NCI-H146 treated with DMSO at 0.1 percent for 48 hours (cell line): ENCODE results near the gene MAP1S.
"Not testable (repeated sequence)": the region's sequence is repeated elsewhere in the genome, so short reads cannot be mapped to it uniquely, and the experiment has no call there.

Experiments used
- DNase-seq: peaks from one replicate; lab custom pipeline; 2025; ENCODE audit not compliant: unreplicated experiment; lab: John Stamatoyannopoulos, UW

Gene MAP1S

DNA sequence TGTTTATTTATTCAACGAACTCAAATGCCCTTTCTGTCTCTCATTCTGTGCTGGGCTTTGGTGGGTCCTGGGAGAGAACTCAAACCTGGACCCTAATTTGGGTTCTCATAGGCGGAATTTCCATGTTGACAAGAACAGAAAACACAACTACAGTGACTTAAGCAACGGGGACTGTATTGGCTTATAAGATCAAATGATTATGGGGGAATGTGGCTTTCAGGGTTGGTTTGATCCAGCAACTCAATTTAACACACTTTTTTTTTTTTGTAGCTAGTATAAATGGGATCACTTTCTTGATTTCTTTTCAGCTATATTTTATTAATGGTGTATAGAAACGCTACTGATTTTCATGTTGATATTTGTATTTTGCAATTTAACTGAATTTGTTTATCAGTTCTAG lies 41.9 kb downstream of the MAP1S start:
- no peak for DNase-seq

DNA sequence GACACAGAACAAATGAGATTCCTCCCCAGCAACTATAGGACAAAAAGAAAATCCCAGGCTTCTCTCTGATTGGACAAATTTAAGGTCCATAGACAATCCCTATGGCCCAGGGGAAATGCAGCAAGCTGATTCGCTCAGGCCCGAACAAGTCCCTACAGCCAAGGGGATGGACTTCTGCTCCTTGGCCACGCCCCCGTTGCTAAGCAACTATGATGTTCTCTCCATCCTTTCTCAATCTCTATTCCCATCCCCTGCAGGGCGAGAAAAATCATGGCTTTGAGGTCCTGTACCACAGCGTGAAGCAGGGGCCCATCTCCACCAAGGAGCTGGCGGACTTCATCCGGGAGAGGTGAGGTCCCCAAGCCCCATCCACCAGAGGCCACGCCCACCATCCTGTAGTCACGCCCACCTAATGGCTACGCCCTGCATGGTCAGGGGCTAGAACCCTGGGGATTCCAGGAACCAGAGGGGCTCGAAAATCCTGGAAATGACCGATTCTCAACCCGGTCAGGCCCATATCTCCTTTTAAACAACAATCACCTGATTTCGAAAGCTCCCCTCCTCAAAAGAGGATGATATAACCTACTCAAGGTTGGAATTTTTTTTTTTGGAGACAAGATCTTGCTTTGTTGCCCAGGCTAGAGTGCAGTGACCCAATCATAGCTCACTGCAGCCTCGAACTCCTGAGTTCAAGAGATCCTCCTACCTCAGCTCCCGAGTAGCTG lies 43.4 kb downstream of the MAP1S start:
- DNase-seq = peak; percentile 97

DNA sequence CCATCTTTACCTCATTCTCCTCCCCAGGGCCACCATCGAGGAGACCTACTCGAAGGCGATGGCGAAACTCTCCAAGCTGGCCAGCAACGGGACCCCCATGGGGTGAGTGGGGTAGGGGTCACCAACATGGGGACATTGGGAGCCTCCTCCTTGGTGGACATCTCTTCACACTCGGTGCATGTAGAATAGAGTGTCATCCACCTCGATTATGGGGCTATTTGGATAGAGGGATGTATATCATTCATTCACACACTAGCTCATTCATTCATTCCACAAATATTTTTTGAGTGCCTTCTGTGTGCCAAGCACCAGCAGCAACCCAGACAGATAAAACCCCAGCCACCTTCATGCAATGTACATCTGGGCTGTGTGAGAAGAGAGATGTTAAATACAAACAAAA lies 45.1 kb downstream of the MAP1S start:
- no peak for DNase-seq

GRCh38 chr19:17765069-17765618 lies 45.9 kb downstream of the MAP1S start:
- DNase-seq = no peak

GRCh38 chr19:17766543-17767131 lies 47.4 kb downstream of the MAP1S start:
- peak; percentile 53 for DNase-seq

DNA sequence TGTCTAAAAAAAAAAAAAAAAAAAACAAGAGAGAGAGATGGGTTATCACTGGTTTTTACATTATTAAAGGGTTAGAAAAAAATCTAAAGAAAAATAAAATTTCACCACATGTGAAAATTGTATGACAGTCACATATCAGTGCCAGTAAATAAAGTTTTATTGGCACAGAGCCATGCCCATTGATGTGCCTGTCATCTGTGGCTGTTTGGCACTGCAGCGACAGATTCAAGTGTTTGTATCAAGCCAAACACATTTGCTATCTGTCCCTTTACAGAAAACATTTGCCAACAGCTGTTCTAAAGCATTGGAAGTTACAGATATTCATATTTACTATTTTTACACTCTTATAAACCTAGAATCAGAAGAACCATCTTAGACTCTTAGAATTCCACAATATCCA lies 48.3 kb downstream of the MAP1S start:
- DNase-seq = no peak

DNA sequence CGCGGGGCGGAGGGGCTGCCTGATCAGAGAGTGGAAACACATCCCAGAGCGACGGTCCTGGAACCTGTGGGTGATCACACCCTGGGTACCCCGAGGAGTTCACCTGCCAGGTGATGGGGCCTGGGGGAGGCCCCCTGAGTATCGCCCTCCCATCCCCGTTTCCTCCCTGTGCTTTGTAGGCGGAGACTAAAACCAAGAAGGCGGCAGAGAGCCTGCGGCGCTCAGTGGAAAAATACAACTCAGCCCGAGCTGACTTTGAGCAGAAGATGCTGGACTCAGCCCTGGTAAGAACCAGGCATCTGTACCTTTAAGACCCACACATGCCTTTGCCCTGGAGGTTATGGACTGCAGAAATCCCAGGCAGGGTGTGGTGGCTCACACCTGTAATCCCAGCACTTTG lies 51.3 kb downstream of the MAP1S start:
- DNase-seq = no peak

DNA sequence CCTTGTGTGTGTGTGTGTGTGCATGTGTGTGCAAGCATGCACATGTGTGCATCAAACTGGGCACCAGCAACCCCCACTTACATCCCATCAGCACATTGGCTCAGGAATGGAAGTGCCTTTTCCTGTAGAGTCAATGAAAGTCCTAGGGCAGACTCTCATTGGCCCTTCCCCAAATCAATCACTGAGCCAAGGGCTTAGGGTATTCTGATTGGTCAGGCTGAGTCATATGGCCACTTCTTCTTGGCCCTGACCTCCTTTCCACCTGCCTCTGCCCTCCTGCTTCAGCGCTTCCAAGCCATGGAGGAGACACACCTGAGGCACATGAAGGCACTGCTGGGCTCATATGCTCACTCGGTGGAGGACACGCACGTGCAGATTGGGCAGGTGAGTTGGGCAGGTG lies 52.9 kb downstream of the MAP1S start:
- no peak for DNase-seq

GRCh38 chr19:17775245-17775927 lies 56.1 kb downstream of the MAP1S start:
- DNase-seq = no peak

- DNase-seq = no peak
Observed at GRCh38 chr19:17775991-17776803, 56.9 kb downstream of the MAP1S start.

DNA sequence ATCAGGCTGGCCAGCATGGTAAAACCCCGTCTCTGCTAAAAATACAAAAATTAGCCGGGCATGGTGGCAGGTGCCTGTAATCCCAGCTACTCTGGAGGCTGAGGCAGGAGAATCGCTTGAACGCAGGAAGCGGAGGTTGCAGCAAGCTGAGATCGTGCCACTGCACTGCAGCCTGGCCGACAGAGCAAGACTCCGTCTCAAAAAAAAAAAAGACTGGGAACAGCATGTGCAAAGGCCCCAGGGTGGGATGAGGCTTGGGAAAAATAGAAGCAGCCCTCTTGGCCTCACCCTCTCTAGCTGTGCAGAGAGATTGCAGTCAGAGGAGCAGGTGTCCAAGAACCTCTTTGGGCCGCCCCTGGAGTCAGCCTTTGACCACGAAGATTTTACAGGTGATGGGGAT lies 58.6 kb downstream of the MAP1S start:
- DNase-seq = not testable (repeated sequence)

DNA sequence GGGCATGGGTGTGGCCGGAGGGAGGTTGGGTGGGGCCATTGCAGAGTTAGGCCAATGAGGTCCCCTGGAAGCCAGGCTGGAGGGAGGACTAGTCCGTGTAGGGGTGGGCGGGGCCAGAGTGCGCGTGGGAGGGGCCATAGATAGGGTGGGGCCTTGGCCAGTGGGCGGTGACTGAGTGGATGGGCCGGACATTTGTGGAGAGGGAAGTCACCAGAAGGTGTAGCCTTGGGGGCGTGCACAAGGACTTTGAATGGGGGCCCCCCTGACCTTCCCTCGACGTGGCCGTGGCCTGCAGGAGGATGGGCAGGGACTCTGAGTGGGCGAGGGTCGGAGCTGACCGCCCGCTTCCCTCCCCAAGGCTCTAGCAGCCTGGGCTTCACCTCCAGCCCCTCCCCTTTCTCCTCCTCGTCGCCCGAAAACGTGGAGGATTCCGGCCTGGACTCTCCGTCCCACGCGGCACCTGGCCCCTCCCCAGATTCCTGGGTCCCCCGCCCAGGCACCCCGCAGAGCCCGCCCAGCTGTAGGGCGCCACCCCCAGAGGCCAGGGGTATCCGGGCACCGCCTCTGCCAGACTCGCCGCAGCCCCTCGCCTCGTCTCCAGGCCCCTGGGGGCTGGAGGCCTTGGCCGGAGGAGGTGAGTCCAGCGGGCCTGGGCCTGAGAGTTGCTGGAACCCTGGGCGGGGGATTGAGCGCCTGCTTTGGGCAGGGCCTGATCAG lies 59.1 kb downstream of the MAP1S start:
- DNase-seq = peak; percentile 74

GRCh38 chr19:17778968-17779929 lies 60.0 kb downstream of the MAP1S start:
- peak; percentile 29 for DNase-seq

DNA sequence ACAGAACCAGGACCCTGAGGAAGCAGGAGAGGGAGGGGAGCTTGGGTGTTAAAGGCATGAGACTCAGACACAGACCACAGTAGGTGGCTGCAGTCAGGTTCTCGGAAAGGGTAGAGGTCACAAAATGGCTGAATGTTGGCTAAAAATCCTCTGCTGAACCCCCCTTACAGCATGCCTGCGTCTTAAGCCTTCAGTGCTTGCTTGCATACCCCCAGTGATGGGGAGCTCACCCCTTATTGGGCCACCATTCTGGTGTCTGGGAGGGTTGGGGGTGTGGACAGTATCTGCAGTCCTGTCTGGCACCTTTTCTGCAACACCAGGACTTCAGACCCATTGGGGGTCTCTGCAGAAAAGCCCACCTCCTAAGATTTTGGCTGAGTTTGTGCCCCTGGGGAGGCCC lies 61.5 kb downstream of the MAP1S start:
- no peak for DNase-seq

DNA sequence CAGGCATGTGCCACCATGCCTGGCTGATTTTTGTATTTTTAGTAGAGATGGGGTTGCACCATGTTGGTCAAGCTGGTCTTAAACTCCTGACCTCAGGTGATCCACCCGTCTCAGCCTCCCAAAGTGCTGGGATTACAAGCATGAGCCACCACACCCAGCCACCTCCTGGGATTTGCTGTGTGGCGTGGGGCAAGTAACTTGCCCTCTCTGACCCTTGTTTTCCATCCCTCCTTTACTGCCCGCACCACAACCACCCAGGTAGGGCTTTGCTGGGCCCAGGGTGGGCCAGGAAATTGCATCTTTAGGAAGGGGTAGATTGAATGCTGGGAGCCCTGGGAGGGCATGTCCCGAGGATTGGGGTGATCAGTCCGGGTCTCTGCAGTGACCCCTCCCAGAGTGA lies 64.4 kb downstream of the MAP1S start:
- not testable (repeated sequence) for DNase-seq
